H1 (cell line): ENCODE results near the gene AARSD1. TPM values are rescaled to one million over a fixed set of nuclear protein-coding genes. Genes with fewer than 3 reads are reported as not detected.

Source experiments
- CTCF ChIA-PET: fragments of 300-600 bp; sonication (Branson Sonifier 250); formaldehyde crosslinking; loops from one replicate; lab custom pipeline; 2021; ENCODE audit not compliant: partially characterized antibody; lab: Charles Lee
- POLR2A ChIA-PET: fragments of 300-600 bp; sonication (Branson Sonifier 250); formaldehyde crosslinking; loops from one replicate; lab custom pipeline; 2021; ENCODE audit warnings: inconsistent platforms; ENCODE audit not compliant: partially characterized antibody; lab: Charles Lee
- DNase-seq, 2 experiments: peaks; one replicate each; pipeline versions ENCODE4 v3.0.0 to v3.0.0-alpha.2; 2010 to 2022; ENCODE audit warnings: low spot score in 2 of 2, low read depth in 1 of 2, mixed read lengths in 1 of 2
- FAIRE-seq: peaks from 2 replicates; lab custom pipeline; 2011; peaks lifted over from hg19 to GRCh38; lab: Jason Lieb, UNC
- H2AFZ ChIP-seq: 2 replicates; pipeline ENCODE4 v1.8.1; 2012; ENCODE audit warnings: low read length, inconsistent platforms
- H2AK5ac ChIP-seq: 2 replicates; pipeline ENCODE4 v1.6.1; 2013; ENCODE audit warnings: low read depth, low read length
- H2BK120ac ChIP-seq: replicated peaks from 2 replicates; pipeline ENCODE3; 2013; ENCODE audit warnings: low read depth, low read length, inconsistent platforms
- H2BK12ac ChIP-seq: 2 replicates; pipeline ENCODE4 v1.6.1; 2013; ENCODE audit warnings: low read depth, low read length
- H2BK15ac ChIP-seq: 2 replicates; pipeline ENCODE4 v1.6.1; 2013; ENCODE audit warnings: low read length
- H2BK20ac ChIP-seq: 2 replicates; pipeline ENCODE4 v1.6.1; 2013; ENCODE audit warnings: low read length
- H2BK5ac ChIP-seq: 2 replicates; pipeline ENCODE4 v1.6.1; 2013; ENCODE audit warnings: low read depth, low read length
- H3K14ac ChIP-seq: 2 replicates; pipeline ENCODE4 v1.6.1; 2013; ENCODE audit warnings: inconsistent platforms; ENCODE audit not compliant: insufficient read length
- H3K18ac ChIP-seq: 2 replicates; pipeline ENCODE4 v1.6.1; 2013; ENCODE audit warnings: low read length; ENCODE audit errors: extremely low read depth
- H3K23ac ChIP-seq: 2 replicates; pipeline ENCODE4 v1.6.1; 2013; ENCODE audit warnings: inconsistent platforms; ENCODE audit not compliant: insufficient read length
- H3K23me2 ChIP-seq: 2 replicates; pipeline ENCODE4 v1.6.1; 2013; ENCODE audit warnings: low read depth, low read length
- H3K27ac ChIP-seq: 2 replicates; pipeline ENCODE4 v1.6.1; 2011; ENCODE audit warnings: low read depth, low read length, inconsistent platforms
- H3K27me3 ChIP-seq, 4 experiments: replicated peaks in 1 of 4; 1 replicate in 1 of 4; 2 replicates in 3 of 4; pipeline versions ENCODE4 v1.6.1 to v1.8.1; 2011 to 2013; ENCODE audit warnings: low read length in 3 of 4, mild to moderate bottlenecking in 3 of 4, inconsistent platforms in 2 of 4, mixed read lengths in 2 of 4, moderate library complexity in 1 of 4; ENCODE audit not compliant: control insufficient read depth in 3 of 4, insufficient read depth in 3 of 4; ENCODE audit errors: extremely low read depth in 1 of 4
- H3K36me3 ChIP-seq, 4 experiments: 2 replicates each; pipeline versions ENCODE4 v1.6.1 to v1.8.1; 2011 to 2013; ENCODE audit warnings: mild to moderate bottlenecking in 4 of 4, low read length in 3 of 4, moderate library complexity in 2 of 4, control low read depth in 1 of 4, inconsistent platforms in 1 of 4; ENCODE audit not compliant: insufficient read depth in 4 of 4, control insufficient read depth in 2 of 4
- H3K4ac ChIP-seq: replicated peaks from 2 replicates; pipeline ENCODE3; 2013; ENCODE audit warnings: low read length, low read depth, mixed read lengths, inconsistent platforms; ENCODE audit not compliant: insufficient read length
- H3K4me1 ChIP-seq, 4 experiments: replicated peaks in 1 of 4; 1 replicate in 1 of 4; 2 replicates in 3 of 4; pipeline versions ENCODE4 v1.6.1 to v1.8.1; 2011 to 2013; ENCODE audit warnings: low read length in 3 of 4, inconsistent platforms in 2 of 4, mixed read lengths in 1 of 4; ENCODE audit not compliant: insufficient read depth in 4 of 4, control insufficient read depth in 3 of 4
- H3K4me2 ChIP-seq, 2 experiments: 2 replicates each; pipeline versions ENCODE4 v1.6.1 to v1.8.1; 2011 to 2013; ENCODE audit warnings: low read depth in 2 of 2, low read length in 2 of 2, control low read depth in 1 of 2, inconsistent platforms in 1 of 2, mild to moderate bottlenecking in 1 of 2; ENCODE audit not compliant: insufficient read depth in 1 of 2
- H3K4me3 ChIP-seq, 4 experiments: fragments of 200-600, 300-600 bp in 1 of 4; sonication (generic), shearing (Covaris generic), sonication (Bioruptor Twin) in 1 of 4; 2 replicates each; pipeline versions ENCODE4 v1.5.1 to v1.8.1; 2011 to 2016; ENCODE audit warnings: low read length in 4 of 4, low read depth in 3 of 4, control low read depth in 2 of 4, inconsistent platforms in 2 of 4, mild to moderate bottlenecking in 2 of 4, mixed read lengths in 1 of 4, moderate library complexity in 1 of 4; ENCODE audit not compliant: insufficient read depth in 2 of 4; ENCODE audit errors: extremely low read depth in 1 of 4
- H3K56ac ChIP-seq: replicated peaks from 2 replicates; pipeline ENCODE3; 2013; ENCODE audit warnings: low read depth, mild to moderate bottlenecking, mixed read lengths, low read length, inconsistent platforms; ENCODE audit not compliant: insufficient read length
- H3K79me1 ChIP-seq: 2 replicates; pipeline ENCODE4 v1.6.1; 2013; ENCODE audit warnings: low read depth, low read length, control low read depth
- H3K79me2 ChIP-seq, 2 experiments: 2 replicates each; pipeline versions ENCODE4 v1.6.1 to v1.8.1; 2012 to 2013; ENCODE audit warnings: low read length in 2 of 2, mild to moderate bottlenecking in 2 of 2, inconsistent platforms in 1 of 2; ENCODE audit not compliant: insufficient read depth in 2 of 2, control insufficient read depth in 1 of 2
- H3K9ac ChIP-seq, 4 experiments: replicated peaks in 1 of 4; 1 replicate in 1 of 4; 2 replicates in 3 of 4; pipeline versions ENCODE4 v1.6.1 to v1.8.1; 2011 to 2013; ENCODE audit warnings: low read depth in 3 of 4, low read length in 3 of 4, control low read depth in 2 of 4, mild to moderate bottlenecking in 2 of 4, moderate library complexity in 2 of 4, inconsistent platforms in 1 of 4; ENCODE audit errors: extremely low read depth in 1 of 4
- H3K9me3 ChIP-seq, 2 experiments: 2 replicates each; pipeline versions ENCODE4 v1.6.1 to v1.8.1; 2012 to 2013; ENCODE audit warnings: mild to moderate bottlenecking in 2 of 2, moderate library complexity in 2 of 2, control low read depth in 1 of 2, inconsistent platforms in 1 of 2, low read depth in 1 of 2, low read length in 1 of 2, mixed read lengths in 1 of 2; ENCODE audit not compliant: insufficient read depth in 2 of 2
- H4K20me1 ChIP-seq, 2 experiments: replicated peaks in 1 of 2; 2 replicates each; pipeline versions ENCODE3 to v1.8.1; 2011 to 2013; ENCODE audit warnings: inconsistent platforms in 2 of 2, low read length in 2 of 2, mild to moderate bottlenecking in 1 of 2; ENCODE audit not compliant: insufficient read depth in 2 of 2, control insufficient read depth in 1 of 2
- H4K5ac ChIP-seq: 2 replicates; pipeline ENCODE4 v1.6.1; 2013; ENCODE audit warnings: low read length, low read depth, mixed read lengths, inconsistent platforms; ENCODE audit not compliant: insufficient read length
- H4K8ac ChIP-seq: 2 replicates; pipeline ENCODE4 v1.8.0; 2013; ENCODE audit warnings: mild to moderate bottlenecking, moderate library complexity, low read length, inconsistent platforms; ENCODE audit not compliant: insufficient read depth; ENCODE audit errors: extremely low read depth
- H4K91ac ChIP-seq: replicated peaks from 2 replicates; pipeline ENCODE3; 2013; ENCODE audit warnings: low read length, mixed read lengths, inconsistent platforms; ENCODE audit not compliant: insufficient read length
- BRCA1 ChIP-seq: IDR thresholded peaks from 2 replicates; pipeline ENCODE4 v1.6.1; 2012; ENCODE audit warnings: low read depth, low read length, improper control_type of control experiment
- NANOG ChIP-seq: IDR thresholded peaks from 2 replicates; pipeline ENCODE4 v1.6.1; 2011; ENCODE audit warnings: low read length, low read depth, mild to moderate bottlenecking, inconsistent platforms; ENCODE audit not compliant: insufficient read depth, poor library complexity, severe bottlenecking
- POLR2AphosphoS5 ChIP-seq: IDR thresholded peaks from 2 replicates; pipeline ENCODE4 v1.6.1; 2011; ENCODE audit warnings: low read depth, low read length
- RAD21 ChIP-seq, 2 experiments: IDR thresholded peaks in 1 of 2; conservative IDR thresholded peaks in 1 of 2; 2 replicates each; pipeline ENCODE4 v1.6.1; 2011; ENCODE audit warnings: low read depth in 2 of 2, low read length in 2 of 2, improper control_type of control experiment in 1 of 2, inconsistent platforms in 1 of 2, mild to moderate bottlenecking in 1 of 2, moderate library complexity in 1 of 2
- RNF2 ChIP-seq: fragments of 200-900, 300-1000 bp; sonication (generic); IDR thresholded peaks from 2 replicates; pipeline ENCODE4 v1.7.1; 2016; ENCODE audit warnings: borderline replicate concordance, low read depth, mild to moderate bottlenecking, antibody characterized with exemption, low read length; ENCODE audit not compliant: poor library complexity, severe bottlenecking; ENCODE audit errors: missing control alignments
- WGBS, 2 experiments: shearing (Covaris generic) in 1 of 2; methylation state at CpG; one replicate each; pipeline versions ENCODE4 v1.1.6 to v1.1.7; 2013 to 2015; ENCODE audit warnings: low lambda C conversion rate in 2 of 2, mixed read lengths in 2 of 2, inconsistent platforms in 1 of 2, low coverage in 1 of 2, missing lambda C conversion rate in 1 of 2; ENCODE audit not compliant: insufficient replicate concordance in 2 of 2, insufficient coverage in 1 of 2, insufficient read length in 1 of 2; ENCODE audit errors: extremely low coverage in 1 of 2, missing lambda C conversion rate in 1 of 2; 5-methylcytosine and 5-hydroxymethylcytosine counted together
- polyA plus RNA-seq, 7 experiments: library from polyadenylated mRNA; depleted of rRNA in 3 of 7; stranded (reverse) in 5 of 7; unstranded in 2 of 7; fragments of >200 nt in 5 of 7; fragments of 200-250 nt in 2 of 7; gene quantifications; 1 replicate in 5 of 7; 2 replicates in 1 of 7; 4 replicates in 1 of 7; pipeline versions ENCODE4 v1.2.1 to v1.2.3, GENCODE V29; 2011 to 2013; ENCODE audit warnings: missing spikeins in 2 of 7, mixed read lengths in 2 of 7
- total RNA-seq: library from RNA; stranded (reverse); fragmentation: NEBNext Ultra II Directional; extraction: Animal tissue kit (Norgen Biotek cat#: 25700); gene quantifications from 2 replicates; pipeline ENCODE4 v1.2.1, GENCODE V29; 2021
- TF ChIP-seq, protein P1 (sequence below): IDR thresholded peaks from 2 replicates; pipeline ENCODE4 v1.6.1; 2012; ENCODE audit warnings: low read length, inconsistent platforms
- TF ChIP-seq, protein P2 (sequence below): IDR thresholded peaks from 2 replicates; pipeline ENCODE4 v1.6.1; 2011; ENCODE audit warnings: low read depth, mild to moderate bottlenecking, low read length; ENCODE audit not compliant: insufficient read depth
- TF ChIP-seq, protein P3 (sequence below): IDR thresholded peaks from 2 replicates; pipeline ENCODE4 v1.6.1; 2012; ENCODE audit warnings: inconsistent platforms

Gene AARSD1
- total and polyA plus RNA-seq, 2 of the 8 experiments (the other 6 are each of a cell fraction or from before 2014, with no cell fraction given), result 51.5 to 58.8 TPM

DNA sequence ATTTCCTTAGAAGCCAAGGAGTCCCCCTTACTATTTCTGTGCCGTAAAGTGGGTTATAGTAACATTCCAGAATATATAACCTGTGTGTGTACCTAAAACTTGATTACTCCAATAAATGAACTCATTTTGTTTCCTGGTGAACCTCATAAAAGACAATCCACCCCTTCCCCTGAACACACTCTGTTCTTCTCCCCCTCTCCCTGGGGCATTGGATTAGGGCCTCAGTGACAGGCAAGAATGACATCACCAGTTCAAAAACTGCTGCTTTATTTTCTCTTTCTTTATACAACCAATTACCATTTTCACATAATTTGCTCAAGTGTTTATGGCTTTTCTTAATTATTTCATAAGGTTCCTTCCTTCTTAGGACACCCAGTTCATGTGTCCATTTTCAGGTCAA lies 17.4 kb downstream of the AARSD1 start:
- Histone ChIP-seq H4K91ac (no peak overlapping the region), H2AK5ac (no peak overlapping the region), H4K5ac (no peak overlapping the region), H3K79me1 (no peaks in the 10 kb centered on the region), H3K4me2 (no peak overlapping the region)
- POLR2A ChIA-PET, result interaction anchor here (0.8 to 3.2 kb wide), 2 partner anchors 8 to 52 kb away, joined by 3 to 11 read pairs; partner anchors contain the start of gene RPL27
- CTCF ChIA-PET, result interaction anchor here (0.6 to 3.3 kb wide), 2 partner anchors 9 to 169 kb away, joined by 3 to 14 read pairs; no protein-coding TSS in a partner anchor
- TF ChIP-seq RNF2 (no peak), POLR2AphosphoS5 (no peak), BRCA1 (no peak), RAD21 (IDR thresholded peaks at IDR 0.05 in 1 of 2, conservative IDR thresholded peaks at IDR 0.05 in 1 of 2; ENCODE audit: low read depth in 2 of 2, low read length in 2 of 2) (no peak), NANOG (no peak)
- TF ChIP-seq, protein P1, sequence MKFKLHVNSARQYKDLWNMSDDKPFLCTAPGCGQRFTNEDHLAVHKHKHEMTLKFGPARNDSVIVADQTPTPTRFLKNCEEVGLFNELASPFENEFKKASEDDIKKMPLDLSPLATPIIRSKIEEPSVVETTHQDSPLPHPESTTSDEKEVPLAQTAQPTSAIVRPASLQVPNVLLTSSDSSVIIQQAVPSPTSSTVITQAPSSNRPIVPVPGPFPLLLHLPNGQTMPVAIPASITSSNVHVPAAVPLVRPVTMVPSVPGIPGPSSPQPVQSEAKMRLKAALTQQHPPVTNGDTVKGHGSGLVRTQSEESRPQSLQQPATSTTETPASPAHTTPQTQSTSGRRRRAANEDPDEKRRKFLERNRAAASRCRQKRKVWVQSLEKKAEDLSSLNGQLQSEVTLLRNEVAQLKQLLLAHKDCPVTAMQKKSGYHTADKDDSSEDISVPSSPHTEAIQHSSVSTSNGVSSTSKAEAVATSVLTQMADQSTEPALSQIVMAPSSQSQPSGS, result no peak
- TF ChIP-seq, protein P2, sequence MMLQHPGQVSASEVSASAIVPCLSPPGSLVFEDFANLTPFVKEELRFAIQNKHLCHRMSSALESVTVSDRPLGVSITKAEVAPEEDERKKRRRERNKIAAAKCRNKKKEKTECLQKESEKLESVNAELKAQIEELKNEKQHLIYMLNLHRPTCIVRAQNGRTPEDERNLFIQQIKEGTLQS, result no peak
- TF ChIP-seq, protein P3, sequence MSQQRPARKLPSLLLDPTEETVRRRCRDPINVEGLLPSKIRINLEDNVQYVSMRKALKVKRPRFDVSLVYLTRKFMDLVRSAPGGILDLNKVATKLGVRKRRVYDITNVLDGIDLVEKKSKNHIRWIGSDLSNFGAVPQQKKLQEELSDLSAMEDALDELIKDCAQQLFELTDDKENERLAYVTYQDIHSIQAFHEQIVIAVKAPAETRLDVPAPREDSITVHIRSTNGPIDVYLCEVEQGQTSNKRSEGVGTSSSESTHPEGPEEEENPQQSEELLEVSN, result no peak
- TF ChIP-seq, all 59 proteins: peak for 0
- no peaks in the 10 kb centered on the region for H3K4me1 ChIP-seq
- no peak overlapping the region for H2BK12ac ChIP-seq
- no peak overlapping the region for H3K23ac ChIP-seq
- H3K79me2 ChIP-seq, result no peaks in the 10 kb centered on the region
- H3K36me3 ChIP-seq, result peaks cover 3 to 16% (median 12%) of the 10 kb centered on the region in 4 experiments; a peak in 5 of 8 replicates
- no peaks in the 10 kb centered on the region for H3K9me3 ChIP-seq
- no peak overlapping the region for H2BK120ac ChIP-seq
- no peak overlapping the region for H2BK20ac ChIP-seq
- no peak overlapping the region for H2AFZ ChIP-seq
- no peak overlapping the region for H3K9ac ChIP-seq
- no peaks in the 10 kb centered on the region for H3K27me3 ChIP-seq
- no peak overlapping the region for H3K4me3 ChIP-seq
- H3K56ac ChIP-seq, result no peak overlapping the region
- H3K14ac ChIP-seq, result no peak overlapping the region
- H4K20me1 ChIP-seq, result no peaks in the 10 kb centered on the region
- H3K23me2 ChIP-seq, result no peaks in the 10 kb centered on the region
- no peak overlapping the region for H3K4ac ChIP-seq
- DNase-seq (no peak), FAIRE-seq (no peak)
- no peak overlapping the region for H3K18ac ChIP-seq
- no peak overlapping the region for H2BK5ac ChIP-seq
- H4K8ac ChIP-seq, result no peak overlapping the region
- no peak overlapping the region for H2BK15ac ChIP-seq
- 94% methylated on average over 1 of the region's 1 CpG; no CpG with 5 or more reads in 1 of the 2 experiments for WGBS, 2 experiments
- H3K27ac ChIP-seq, result no peak overlapping the region
